SW 1271 (cell line): ENCODE results near the gene TMEM132A.

Experiments used
- DNase-seq, 2 experiments: peaks; one replicate each; lab custom pipeline; 2025; lab: John Stamatoyannopoulos, UW

Gene TMEM132A

DNA sequence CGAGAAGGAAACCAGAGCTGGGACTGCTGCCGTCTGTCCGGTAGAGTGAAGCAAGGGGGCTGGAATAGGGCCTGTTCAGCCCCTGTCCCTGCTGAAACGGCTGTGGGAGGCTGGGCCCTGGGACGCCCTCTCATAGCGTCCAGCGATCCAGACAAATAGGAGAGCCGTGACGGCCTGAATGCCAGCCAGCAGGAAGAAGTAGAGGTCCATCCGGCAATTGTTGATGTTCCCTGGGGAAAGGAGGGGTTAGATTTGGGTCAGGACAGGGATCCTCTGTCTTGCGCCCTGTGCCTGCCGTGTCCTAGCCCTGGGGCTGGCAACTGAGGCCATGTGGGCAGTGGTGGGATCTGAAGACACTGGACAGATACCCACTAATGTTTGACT is 12.9 kb downstream of the TMEM132A start:
- no peak for DNase-seq

DNA sequence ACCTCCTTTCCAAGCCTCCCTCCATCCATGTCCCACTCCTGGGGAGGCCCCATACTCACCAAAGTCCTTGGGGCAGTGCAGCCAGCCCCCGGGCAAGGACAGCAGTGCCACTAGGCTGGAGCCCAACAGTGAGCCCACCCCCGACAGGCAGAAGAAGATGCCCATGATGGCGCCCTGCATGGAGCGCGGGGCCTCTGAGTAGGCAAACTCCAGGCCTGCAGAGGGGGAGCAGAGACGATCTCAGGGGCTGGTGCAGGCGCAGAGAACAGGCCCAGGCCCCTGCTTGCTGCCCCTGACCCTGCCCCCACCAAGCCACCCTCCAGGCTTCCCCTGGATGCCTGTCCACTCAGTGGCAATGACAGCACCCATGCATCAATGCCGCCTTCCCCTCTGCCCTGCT is 13.6 kb downstream of the TMEM132A start:
- no peak for DNase-seq

DNA sequence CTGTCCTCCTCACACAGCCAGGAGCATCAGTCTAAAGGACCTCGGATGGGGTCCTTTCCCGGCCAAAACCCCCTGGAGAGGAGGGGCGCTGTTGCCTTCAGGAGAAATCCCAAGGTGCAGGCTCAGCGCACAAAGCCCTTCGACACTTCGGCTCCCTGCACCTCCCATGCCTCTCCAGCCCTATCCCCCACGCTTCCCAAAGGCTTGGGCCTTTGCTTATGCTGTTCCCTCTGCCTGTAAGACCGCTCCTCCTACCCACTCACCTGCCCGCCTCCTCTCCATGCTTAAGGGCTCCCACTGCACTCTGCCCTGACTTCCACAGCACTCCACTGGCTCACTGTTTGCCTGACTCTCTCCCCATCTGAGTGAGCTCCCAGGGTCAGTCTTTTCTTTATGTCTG is 14.2 kb downstream of the TMEM132A start:
- DNase-seq: no peak

DNA sequence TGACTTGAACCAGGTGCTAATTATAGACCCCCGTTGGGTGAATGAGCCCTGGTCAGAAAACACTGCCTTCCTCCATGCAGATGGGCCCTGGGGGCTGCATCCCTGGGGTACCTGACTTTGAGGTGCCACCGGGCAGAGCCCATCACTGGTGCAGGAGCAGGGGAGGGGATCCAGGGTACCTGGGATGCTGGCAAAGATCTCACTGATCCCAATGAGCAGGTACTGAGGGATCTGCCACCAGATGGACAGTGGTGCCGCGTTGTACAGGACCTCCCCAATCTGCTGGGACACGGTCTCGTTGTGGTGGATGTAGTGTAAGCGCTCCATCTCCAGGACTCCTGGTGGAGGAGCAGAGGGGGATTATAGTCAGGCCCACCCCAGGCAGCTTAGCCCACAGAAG is 15.0 kb downstream of the TMEM132A start:
- DNase-seq: no peak

DNA sequence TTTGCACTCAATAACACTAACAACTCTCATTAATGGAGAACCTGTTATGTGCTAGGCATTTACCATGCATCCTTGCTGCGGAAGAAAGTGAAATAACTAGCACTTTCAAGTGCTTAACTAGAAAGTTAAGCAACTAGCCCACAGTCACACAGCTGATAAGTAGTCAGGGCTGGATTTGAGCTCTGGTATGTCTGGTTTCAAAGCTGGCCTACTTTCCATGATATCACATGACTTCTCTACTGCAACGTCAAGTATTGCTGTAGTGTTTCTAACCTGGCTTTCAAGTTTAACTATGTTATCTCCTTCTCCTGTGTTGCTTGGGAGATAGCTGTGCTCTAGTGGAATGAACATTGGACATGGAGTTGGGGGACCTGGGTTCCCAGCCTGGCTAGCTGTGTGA is 15.6 kb downstream of the TMEM132A start:
- no peak for DNase-seq

DNA sequence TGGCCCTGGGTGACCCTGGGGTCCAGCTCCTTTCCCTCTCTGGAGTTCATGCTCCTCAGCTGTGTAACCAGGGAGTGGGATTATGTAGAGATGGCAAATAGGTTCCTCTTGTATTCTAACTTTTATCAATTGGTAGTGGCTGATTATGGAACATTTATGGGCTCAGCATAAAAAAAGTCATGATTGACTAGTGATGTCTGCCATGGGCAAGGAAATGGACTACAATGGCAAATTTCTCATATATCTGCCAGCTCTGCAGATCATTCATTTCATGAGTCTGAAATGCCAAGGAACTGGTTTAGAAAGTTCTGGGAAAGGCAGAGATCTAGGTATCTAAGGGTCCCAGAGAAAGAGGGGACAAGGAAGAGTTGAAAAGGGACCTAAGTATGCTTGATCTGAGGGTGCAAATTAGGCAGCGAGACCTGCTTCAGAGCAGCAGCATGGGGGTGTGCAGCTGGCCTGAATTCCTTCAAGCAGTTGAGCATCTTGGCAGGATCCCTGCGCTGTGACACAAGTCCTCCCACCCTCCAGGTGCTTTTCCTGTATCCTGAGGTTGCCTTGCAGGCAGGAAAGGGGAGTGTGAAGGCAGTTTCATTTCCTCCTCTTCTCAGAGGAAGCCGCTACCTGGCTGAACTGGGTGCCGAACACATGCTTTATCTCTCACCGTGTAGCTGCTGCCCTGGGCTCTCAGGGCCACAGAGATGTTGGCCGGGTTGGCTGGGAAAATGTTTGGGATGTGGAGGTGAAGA is 17.3 kb downstream of the TMEM132A start:
- no peak for DNase-seq

DNA sequence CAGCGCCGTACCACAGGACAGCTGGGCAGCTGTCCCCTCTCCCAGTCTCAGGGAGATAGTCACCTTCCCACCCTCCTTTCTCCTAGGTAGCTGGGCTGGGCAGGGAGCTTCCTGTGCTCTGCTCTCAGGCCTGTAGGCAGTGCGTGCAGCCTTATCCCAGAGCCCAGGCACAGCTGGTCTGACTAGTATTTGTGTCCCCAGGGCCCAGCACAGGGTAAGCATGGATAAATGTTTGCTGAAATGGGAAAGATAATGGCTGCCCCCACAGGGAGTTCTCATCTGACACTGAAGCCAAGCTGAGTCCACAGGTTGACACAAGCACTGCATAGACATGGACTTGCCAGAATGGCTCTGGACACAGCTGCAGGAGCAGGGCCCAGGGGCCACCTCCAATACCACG is 18.0 kb downstream of the TMEM132A start:
- no peak for DNase-seq

DNA sequence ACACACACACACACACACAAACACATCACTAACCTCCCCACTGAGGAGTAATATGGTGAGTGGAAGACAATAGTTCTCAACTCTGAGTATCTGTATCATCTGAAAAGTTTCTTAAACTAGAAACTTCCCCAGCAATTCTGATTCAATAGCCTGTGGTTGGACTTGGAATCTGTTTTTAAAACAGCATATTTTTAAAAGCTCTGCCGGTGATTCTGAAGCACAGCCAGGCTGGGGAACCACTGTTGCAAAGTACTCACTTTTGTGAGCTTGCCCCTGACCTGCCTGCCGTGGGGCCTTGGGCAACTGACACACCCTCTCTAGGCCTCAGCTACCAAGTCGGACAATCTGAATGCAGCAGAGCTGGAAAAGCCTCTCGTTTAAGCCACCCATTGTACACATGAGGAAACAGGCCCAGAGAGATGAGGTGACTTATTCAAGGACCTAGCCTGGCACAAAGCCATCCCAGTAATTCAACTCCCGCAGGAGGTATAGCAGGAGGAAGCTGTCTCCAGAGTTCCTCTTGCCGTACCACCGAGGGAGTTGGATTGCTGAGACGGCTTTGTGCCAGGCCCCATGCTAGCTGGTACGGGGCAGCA is 18.8 kb downstream of the TMEM132A start:
- DNase-seq: no peak

DNA sequence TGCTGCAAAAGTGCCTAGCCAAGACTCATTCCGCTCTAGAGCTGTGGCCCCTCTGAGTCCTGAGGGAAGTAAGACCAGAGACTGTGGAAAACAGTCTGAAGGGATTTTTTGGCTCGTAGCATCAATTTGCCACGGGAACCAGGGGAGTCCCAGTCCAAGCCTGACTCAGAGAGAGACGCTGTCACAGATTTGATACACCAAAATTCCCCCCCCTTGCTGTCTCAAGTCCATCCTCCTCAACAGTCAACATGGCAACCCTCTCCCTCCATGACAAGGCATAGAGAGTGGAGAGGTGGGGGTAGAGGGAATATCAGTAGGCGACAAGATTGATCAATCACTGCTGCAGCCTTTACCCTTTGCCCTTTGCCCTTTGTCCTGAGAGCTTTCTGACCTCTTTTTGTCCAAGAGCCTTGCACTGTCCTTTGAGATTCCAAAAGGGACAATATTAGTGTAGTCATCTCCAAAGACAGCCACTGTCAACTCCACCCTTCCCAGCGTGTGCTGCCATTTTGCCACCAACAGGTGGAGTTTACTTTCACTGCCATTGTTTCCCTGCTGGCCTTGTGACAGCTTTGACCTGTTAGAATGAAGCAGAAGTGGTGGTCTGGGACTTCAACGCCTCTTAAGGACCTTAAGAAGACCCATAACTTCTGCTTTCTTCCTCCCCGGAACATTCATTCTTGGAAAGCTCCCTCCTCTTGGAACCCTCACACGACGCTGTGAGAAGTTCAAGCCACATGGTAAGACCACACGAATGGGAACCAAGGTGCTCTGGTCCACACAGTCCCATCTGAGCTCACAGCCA is 20.4 kb downstream of the TMEM132A start:
- DNase-seq: no peak

DNA sequence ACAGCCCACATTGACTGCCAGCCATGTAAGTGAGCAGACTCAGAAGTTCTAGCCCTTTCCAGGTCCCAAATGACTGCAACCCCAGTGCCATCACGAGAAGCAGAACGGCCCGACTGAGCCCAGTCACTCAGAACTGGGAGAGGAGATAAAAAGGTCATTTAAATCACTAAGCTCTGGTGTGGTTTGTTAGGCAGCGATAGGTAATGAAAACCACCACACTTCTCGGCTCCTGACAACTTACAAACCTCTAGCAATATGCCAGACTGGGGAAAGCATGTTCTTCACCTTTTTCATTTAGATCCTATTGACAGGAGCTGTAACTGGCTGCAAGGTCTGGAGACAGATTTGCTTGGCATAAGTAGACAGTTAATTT is 21.0 kb downstream of the TMEM132A start:
- DNase-seq: no peak

DNA sequence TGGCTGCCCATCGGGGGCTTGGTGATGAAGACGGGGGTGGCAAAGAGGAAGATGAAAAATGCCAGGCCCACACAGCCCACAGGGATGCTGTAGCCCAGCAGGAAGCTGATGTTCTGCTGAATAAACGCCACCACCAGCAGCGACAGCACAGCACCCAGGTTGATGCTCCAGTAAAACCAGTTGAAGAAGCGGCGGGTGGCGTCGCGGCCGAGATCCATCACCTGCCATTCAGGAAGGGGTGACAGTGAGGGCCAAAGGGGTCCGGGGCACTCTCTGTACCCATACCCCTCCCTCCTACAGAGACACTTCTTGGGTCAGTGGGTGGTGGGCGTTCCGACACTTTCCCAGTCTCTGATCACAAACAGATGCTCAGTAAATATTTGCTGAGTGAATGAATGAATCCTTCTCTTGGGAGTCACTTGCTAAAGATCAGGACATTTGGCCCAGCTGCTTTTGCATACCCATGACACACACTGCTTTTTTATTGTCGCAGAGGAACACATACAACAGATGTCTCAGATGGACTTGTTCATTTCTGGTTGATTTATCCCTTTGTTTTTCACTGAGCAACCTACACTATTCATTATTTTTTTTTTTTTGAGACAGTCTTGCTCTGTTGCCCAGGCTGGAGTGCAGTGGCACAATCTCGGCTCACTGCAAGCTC is 22.5 kb downstream of the TMEM132A start:
- DNase-seq: no peak

DNA sequence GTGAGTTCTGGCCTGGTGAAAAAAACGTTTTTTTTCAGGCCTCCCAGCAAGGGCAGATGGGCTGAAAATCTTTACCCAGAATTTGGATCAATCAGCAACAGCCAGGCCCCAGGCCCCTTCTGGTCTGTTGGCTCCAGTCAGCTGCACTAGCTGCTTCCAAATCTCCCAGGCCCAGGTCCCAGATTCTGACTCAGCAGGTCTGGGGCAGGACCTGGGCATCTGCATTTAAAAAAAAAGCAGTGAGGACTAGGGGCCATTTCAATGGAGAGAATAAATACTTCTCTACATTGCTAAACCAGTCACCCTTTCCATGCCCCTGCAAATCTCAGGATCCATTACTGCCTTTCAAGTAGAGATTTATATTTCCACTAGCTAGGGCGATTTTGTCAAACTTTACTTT is 23.4 kb downstream of the TMEM132A start:
- DNase-seq: no peak

DNA sequence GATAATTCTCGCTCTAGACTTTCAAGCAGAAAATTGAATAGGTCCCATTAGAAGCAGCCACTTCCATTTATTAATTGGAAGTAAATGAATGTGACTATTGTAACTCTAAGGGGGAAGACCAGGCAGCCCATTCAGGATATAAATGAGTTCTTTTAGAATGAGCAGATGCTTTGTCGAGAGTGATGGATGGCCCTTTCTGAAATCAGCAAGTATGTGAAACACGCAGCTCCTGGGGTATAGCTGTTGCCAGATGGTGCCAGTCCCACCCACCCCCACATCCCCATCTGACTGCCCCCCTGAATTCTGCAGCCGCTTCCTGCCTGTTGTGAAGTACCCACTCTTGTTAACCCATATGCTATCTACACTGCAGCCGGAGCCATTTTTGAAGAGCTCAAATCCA is 24.0 kb downstream of the TMEM132A start:
- no peak for DNase-seq

DNA sequence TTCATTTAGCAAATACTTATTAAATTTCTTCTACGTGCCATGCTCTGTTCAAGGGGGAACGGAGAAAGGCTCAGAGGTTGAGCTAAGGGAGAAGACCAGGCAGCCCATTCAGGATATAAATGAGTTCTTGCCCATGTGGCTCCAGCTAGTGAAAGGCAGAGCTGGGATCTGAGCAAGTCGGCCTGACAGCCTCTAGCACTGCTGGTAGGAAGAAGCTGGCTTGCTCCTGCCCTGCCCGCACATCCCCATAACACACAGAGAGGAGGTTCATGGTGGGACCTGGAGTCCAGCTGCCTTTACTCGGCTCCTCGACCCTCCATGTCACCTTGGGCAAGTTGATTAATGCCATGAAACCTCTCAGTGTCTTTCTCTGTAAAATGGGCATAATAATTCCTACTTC is 25.8 kb downstream of the TMEM132A start:
- DNase-seq: no peak

DNA sequence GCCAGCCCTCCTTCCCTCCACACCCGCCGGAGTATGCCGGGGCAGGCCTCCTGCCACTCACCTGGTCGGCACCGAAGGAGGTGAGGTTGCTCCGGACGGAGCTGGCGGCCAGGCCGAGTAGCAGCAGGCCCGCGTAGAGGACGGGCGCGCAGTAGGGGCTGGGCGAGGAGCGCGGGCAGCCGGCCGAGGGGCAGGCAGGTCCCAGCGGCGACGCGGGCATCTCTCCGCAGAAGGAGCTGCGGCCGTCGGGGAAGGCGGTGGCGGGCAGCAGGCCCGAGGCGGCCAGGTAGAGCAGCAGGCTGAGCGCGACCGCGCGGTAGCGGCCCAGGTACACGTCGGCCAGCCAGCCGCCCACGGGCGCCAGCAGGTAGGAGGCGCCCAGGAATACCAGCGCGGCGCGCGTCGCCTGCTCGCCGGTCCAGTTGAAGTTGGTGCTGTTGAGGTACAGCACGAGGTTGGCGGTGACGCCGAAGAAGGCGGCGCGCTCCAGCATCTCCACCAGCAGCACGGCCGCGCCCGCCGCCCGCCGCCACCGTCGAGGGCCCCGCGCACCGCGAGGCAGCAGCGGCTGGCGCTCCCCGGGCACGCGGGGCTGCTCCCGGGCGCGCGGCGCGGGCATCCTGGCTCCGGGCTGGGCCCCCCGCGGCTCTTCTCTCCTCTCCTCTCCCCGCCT is 26.8 kb downstream of the TMEM132A start:
- DNase-seq: no peak

DNA sequence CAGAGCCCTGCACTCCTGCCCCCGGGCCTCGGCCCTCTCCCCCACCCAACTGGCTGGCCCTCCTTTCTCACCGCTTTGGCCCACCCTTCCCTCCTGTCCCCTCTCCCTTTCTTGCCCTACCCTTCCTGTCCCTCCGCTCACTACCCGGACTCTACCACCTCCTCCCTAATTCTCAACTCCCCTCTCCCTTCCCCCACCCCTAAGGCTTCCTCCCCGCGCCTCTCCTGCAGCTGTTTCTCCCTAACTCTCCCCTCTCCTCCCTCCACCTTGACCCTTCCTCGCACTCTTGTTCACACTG is 27.3 kb downstream of the TMEM132A start:
- no peak for DNase-seq

DNA sequence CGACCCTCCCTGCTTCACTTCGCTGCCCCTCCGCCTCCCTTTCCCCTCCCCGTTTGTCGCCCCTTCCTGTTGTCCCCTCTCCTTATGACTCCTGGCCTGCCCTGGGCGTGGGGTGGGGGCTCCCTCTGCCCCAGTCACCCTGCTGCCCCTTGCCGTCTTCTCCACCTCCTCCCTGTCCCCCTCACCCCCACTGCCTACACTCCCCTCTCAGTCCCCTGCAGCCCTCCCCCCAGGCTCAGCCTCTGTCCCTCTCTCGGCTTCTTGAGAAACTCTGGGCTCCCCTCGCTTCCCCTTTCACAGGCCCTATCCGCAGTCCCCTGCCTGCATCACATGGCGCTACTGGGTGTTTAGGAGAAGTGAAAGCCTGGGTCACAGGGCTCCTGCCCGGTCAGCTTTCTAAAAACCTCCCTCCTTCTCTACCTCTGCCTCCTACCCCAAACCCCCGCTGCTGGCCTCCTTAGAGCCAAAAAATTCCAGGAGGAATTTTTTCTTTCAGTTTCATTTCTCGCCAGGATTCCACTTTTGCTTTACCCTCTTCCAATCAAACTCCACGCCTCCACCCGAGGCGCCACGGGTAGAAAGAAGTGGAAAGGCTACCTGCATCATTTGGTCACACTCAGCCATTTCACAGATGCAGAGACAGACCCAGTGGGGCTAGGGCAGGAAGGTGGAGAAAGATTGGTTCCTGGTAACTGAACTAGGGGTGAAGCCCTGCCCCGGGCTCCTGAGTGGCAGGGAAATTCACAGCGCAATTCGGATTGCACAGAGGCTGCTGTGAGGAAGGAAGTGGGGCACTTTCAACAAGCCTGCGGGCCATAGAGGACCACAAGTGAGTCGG is 27.9 kb downstream of the TMEM132A start, which contains the start of gene SLC15A3:
Gene SLC15A3, minus strand, starts transcription at position 273 of the 838 bp plus-strand sequence. CDS start 625 bp downstream, outside the sequence.
- DNase-seq: no peak

DNA sequence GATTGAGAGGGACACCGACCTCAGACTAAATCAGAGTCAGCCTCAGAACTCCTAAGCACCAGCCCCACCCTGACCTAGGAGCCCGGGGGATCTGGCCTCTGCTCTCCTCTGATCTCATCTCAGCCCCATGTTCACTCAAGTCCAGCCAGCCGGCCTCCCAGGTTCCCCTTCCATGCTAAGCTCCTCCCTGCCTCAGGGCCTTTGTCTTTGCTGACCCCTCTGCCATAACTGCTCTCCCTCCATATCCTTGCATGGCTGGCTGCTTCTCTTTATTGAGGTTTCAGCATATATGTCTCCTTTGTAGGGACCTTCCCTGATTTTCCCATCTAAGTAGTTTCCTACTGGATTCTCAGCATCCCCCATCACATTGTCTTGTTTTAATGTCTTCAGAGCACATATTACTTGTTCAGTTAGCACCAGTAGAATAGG is 28.5 kb downstream of the TMEM132A start:
- DNase-seq: no peak

DNA sequence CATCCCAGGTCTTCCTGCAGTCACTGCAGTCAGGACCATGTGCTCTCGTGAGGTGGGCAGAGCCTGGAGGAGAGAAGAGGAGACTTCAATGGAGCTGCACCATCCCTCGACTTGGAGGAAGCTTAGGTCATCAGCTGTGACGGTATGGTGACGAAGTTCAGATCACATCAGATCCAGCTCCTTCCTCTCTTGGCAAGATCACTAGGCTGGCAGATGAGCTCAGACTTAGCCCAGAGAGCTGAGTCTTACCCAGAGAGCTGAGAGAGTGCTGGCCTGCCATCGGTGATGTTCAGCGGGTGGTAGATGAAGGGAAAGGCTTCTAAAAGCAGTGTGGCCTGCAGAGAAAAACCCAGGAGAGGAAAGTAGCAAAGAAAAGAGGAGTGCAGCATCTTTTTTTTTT is 29.5 kb downstream of the TMEM132A start:
- DNase-seq: no peak

DNA sequence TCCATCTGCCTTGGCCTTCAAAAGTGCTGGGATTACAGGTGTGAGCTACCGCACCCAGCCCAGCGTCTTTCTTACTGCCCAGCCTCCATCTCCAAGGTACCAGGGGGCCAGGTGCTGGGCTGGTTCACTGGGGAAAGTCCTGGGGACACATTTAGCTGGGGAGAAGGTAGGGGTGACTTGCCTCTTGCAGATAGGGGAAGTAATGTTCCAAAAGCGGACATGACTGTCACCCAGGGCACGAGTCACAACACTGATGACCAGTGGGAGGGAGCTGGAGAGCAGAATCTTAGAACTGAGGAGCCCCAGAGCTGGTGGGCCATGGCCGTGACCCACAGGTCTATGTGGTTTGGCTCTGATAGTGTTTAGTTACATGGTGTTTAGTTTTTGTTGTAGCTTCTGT is 30.2 kb downstream of the TMEM132A start:
- no peak for DNase-seq

DNA sequence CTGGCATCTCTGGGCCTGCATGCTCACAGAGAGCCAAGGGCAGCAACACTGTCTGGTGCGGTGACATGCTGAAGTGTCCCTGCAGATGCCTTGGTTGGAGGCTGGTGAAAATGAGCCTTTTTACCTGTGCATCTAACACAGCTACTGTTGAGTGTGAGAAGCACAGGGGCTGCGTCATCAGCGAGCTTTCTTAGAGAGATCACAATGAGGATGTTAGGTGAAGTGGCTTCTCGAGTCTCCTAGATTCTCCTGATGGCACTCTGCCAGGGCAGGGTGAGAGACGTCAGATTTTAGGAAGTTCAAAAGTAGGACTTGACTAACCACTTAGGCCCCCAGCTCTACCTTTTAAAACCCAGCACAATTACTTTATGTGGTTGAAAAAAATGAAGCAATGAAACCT is 31.3 kb downstream of the TMEM132A start:
- DNase-seq: no peak
